ENCODE results near the gene PDCD1. TPM values are rescaled to one million over a fixed set of nuclear protein-coding genes. Genes with fewer than 3 reads are reported as not detected.

PDCD1 gene
- total RNA-seq, 2 experiments from 2014 or later = 9.5 to 11.4 TPM

GRCh38 chr2:241870081-241870541 lies 11.4 kb upstream of the PDCD1 start:
- ChIA-PET CTCF (no interaction called here), POLR2A (no interaction called here)
- Mint-ChIP-seq H3K4me3 (no peak overlapping the region), H3K36me3 (ENCODE audit: low read depth) (no peaks in the 10 kb centered on the region), H3K27me3 (peaks cover 7% of the 10 kb centered on the region), H3K4me1 (ENCODE audit: low read depth) (peaks cover 39% of the 10 kb centered on the region), H3K27ac (no peak overlapping the region), H3K9me3 (no peaks in the 10 kb centered on the region)
- no peaks in the 10 kb centered on the region for H3K9me3 ChIP-seq (ENCODE audit: control insufficient read depth in 1 of 2, insufficient read depth in 1 of 2, low read length in 2 of 2)
- no peak overlapping the region for H3K4me3 ChIP-seq (ENCODE audit: low read length)
- no peaks in the 10 kb centered on the region for H3K27me3 ChIP-seq (ENCODE audit: control insufficient read depth in 1 of 2, insufficient read depth in 2 of 2, low read length in 2 of 2)
- TF ChIP-seq CTCF (IDR thresholded peaks at IDR 0.05) = no peak
- intact Hi-C loops (cut with DNase I, micrococcal nuclease) = no loop called here
- no peak for DNase-seq
- no peak overlapping the region for H3K27ac ChIP-seq (ENCODE audit: low read depth in 1 of 2, low read length in 2 of 2)
- no peaks in the 10 kb centered on the region for H3K36me3 ChIP-seq (ENCODE audit: insufficient read depth, low read length)
- no peak for ATAC-seq (ENCODE audit: poor library complexity)
- peaks cover 74% of the 10 kb centered on the region for H3K4me1 ChIP-seq (ENCODE audit: insufficient read depth, low read length)

- ChIA-PET POLR2A (interaction anchor here (0.6 to 2.2 kb wide), 5 partner anchors 9 to 554 kb away, joined by 3 to 9 read pairs (median 6); partner anchors contain the start of genes HDLBP and SEPTIN2), CTCF (interaction anchor here (1.2 to 1.9 kb wide), 3 partner anchors 9 to 65 kb away, joined by 3 to 9 read pairs (median 6); no protein-coding TSS in a partner anchor)
- peaks cover 82% of the 10 kb centered on the region for H3K4me1 ChIP-seq (ENCODE audit: insufficient read depth, low read length)
- intact Hi-C loops (cut with DNase I, micrococcal nuclease) = loop anchor here in 1 of 2 experiments (5.0 to 10.0 kb wide), 2 partner anchors 37 to 55 kb away; no protein-coding TSS in a partner anchor
- Mint-ChIP-seq H3K27ac (peak within 1 kb of the TSS; percentile 2), H3K36me3 (ENCODE audit: low read depth) (no peaks in the 10 kb centered on the region), H3K4me1 (ENCODE audit: low read depth) (peaks cover 47% of the 10 kb centered on the region), H3K9me3 (no peaks in the 10 kb centered on the region), H3K4me3 (peak within 1 kb of the TSS; percentile 7), H3K27me3 (peaks cover 14% of the 10 kb centered on the region)
- no peak for DNase-seq
- no peaks in the 10 kb centered on the region for H3K27me3 ChIP-seq (ENCODE audit: control insufficient read depth in 1 of 2, insufficient read depth in 2 of 2, low read length in 2 of 2)
- no peak for TF ChIP-seq CTCF (IDR thresholded peaks at IDR 0.05)
- peak within 1 kb of the TSS in 1 of 2 donors; percentile 12 for H3K27ac ChIP-seq (ENCODE audit: low read depth in 1 of 2, low read length in 2 of 2)
- H3K4me3 ChIP-seq (ENCODE audit: low read length) = peak within 1 kb of the TSS; percentile 4
- H3K36me3 ChIP-seq (ENCODE audit: insufficient read depth, low read length) = no peaks in the 10 kb centered on the region
- no peaks in the 10 kb centered on the region for H3K9me3 ChIP-seq (ENCODE audit: control insufficient read depth in 1 of 2, insufficient read depth in 1 of 2, low read length in 2 of 2)
- no peak for ATAC-seq (ENCODE audit: poor library complexity)
These were observed 10.6 kb upstream of the PDCD1 start, which contains the start of gene RTP5 for GRCh38 chr2:241869087-241869961. Gene RTP5 (plus strand): TSS chr2:241869729. CDS start chr2:241869757, 28 bp downstream.

GRCh38 chr2:241868661-241869081 lies 10.0 kb upstream of the PDCD1 start:
- CTCF ChIA-PET = interaction anchor here (1.1 to 1.9 kb wide), 5 partner anchors 9 to 65 kb away, joined by 3 to 9 read pairs (median 4); partner anchors contain the start of gene PDCD1

More at GRCh38 chr2:241868661-241869081, 10.0 kb upstream of the PDCD1 start:
- peaks cover 85% of the 10 kb centered on the region for H3K4me1 ChIP-seq (ENCODE audit: insufficient read depth, low read length)
- H3K36me3 ChIP-seq (ENCODE audit: insufficient read depth, low read length) = no peaks in the 10 kb centered on the region
- H3K4me3 Mint-ChIP-seq = peak overlapping the region; percentile 7
- DNase-seq (peak in 4 of 14 experiments; percentile 32 to 60 (median 54)), ATAC-seq (ENCODE audit: poor library complexity) (peak; percentile 37)
- H3K4me3 ChIP-seq (ENCODE audit: low read length) = peak overlapping the region; percentile 4
- no peaks in the 10 kb centered on the region for H3K9me3 ChIP-seq (ENCODE audit: control insufficient read depth in 1 of 2, insufficient read depth in 1 of 2, low read length in 2 of 2)
- H3K9me3 Mint-ChIP-seq = no peaks in the 10 kb centered on the region
- H3K27ac Mint-ChIP-seq = peak overlapping the region; percentile 2
- H3K4me1 Mint-ChIP-seq (ENCODE audit: low read depth) = peaks cover 52% of the 10 kb centered on the region
- intact Hi-C loops (cut with DNase I, micrococcal nuclease) = loop anchor here in 1 of 2 experiments (5.0 to 10.0 kb wide), 2 partner anchors 36 to 54 kb away; no protein-coding TSS in a partner anchor
- peaks cover 19% of the 10 kb centered on the region for H3K27me3 Mint-ChIP-seq
- no peaks in the 10 kb centered on the region for H3K36me3 Mint-ChIP-seq (ENCODE audit: low read depth)
- peak overlapping the region in 1 of 2 donors; percentile 12 for H3K27ac ChIP-seq (ENCODE audit: low read depth in 1 of 2, low read length in 2 of 2)
- H3K27me3 ChIP-seq (ENCODE audit: control insufficient read depth in 1 of 2, insufficient read depth in 2 of 2, low read length in 2 of 2) = no peaks in the 10 kb centered on the region
- TF ChIP-seq CTCF (IDR thresholded peaks at IDR 0.05) = no peak
- POLR2A ChIA-PET = interaction anchor here (0.6 to 2.2 kb wide), 7 partner anchors 9 to 553 kb away, joined by 3 to 9 read pairs (median 6); partner anchors contain the start of genes D2HGDH, HDLBP, ING5 and SEPTIN2
